NCI-H2196 (cell line): ENCODE results near the gene PLEKHA1.

Experiments
- DNase-seq: peaks from one replicate; lab custom pipeline; 2025; ENCODE audit not compliant: unreplicated experiment; lab: John Stamatoyannopoulos, UW

PLEKHA1 gene

GRCh38 chr10:122374237-122374858, at the start of gene PLEKHA1:
Gene PLEKHA1 (plus strand): TSS chr10:122374708. CDS start chr10:122393201, 18,493 bp downstream.
- peak; percentile 90 for DNase-seq

DNA sequence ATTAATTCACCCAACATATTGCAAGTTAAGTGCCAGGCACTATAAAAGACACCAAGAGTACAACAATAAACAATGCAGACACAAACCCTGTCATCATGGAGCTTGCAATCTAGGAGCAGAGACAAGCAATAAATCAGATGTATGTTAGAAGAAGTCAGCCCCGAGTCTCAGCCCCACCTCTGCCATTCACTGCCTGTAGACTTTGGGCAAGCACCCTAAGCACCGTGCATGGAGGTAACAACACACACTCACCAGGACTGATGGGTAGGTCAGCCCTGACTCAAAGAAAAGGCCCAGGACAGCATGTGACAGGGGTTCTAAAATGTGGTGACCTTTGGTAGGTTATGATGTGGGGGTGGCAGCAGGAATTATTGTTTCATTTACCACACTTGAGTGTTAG, 49.3 kb upstream of the PLEKHA1 start:
- DNase-seq = no peak

DNA sequence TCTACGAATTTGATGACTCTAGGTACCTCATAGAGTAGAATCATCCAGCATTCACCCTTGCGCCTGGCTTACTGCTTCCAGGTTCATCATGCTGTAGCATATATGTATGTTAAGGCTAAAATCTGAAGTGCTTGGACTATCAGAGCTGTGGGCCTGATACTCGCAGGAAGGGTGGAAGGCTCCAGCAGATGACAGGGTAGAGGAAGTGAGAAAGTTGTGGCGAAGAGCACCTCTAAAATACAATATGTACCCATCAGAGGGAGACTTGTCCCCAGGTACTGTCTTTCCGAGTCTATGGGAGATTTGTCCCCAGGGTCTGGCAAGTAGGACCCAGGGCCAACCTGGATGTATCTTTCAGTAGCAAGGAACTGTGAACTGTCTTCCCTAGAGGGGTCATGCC, 48.1 kb upstream of the PLEKHA1 start:
- DNase-seq = no peak

GRCh38 chr10:122326806-122327205, 47.7 kb upstream of the PLEKHA1 start:
- DNase-seq = no peak

DNA sequence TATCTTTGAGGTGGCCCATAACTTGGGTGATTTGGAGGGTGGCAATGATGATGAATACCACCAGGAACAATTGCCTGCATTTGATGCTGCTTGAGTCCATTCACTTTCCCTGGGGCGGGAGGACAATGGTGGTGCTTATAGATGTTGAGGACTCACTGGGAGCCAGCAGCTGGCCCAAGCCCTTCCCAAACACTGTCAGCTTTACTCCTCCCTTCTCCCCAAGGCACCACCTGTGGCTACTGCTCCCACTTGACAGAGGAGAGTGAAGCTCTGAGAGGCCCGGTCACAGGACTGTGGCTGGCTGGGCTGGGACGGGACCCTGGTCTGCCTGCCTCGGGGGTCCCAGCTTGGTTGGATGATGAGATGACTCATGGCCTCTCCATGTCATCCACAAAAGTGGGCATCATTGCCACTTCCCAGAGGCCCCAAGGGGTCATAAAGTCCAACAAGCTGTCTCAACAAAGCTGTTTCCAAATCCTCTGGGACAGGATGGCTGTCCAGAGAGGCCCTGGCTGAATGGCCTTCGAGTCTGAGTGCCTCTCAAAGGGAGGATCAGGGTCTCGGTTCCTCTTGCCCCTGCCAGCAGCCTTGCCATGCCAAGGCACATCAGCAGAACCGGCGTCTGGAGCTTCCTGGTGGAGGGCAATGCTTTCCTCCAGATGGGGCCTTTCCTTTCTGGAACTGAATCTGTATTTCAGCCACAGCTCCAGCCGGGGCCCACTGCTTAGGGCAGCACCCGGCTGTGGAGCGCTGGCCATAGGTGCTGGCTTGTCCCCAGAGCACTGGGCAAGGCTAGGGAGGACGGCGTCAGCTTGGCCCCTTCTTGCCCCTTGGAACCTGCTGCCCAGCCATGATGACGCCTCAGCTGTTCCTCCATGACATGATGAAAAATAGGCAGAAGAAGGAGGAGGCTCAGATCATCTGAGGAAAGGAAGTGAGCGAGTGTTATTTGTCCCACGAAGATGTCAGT, 47.0 kb upstream of the PLEKHA1 start:
- no peak for DNase-seq

- DNase-seq = no peak
Observed at GRCh38 chr10:122328676-122329075, 45.8 kb upstream of the PLEKHA1 start.

DNA sequence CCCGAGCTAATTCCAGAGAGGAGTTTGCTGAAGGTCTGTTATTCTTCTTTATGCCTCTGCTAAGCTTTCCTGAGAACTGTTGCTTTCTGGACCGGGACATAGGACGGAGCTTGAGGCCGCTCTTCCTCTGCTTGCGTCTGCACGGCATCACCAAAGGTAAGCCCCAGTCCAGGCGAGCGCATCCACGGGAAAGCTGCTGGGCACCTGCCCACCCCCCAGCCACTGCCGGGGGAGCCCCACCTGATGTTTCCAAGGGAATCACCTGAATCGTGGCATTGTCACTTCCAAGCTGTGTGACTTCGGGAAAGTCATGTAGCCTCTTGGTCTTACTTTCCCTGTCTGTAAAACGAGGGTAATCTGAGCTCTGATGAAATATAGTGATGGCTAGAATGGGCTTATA, 45.1 kb upstream of the PLEKHA1 start:
- DNase-seq = no peak

GRCh38 chr10:122331100-122331499, 43.4 kb upstream of the PLEKHA1 start:
- DNase-seq = no peak

GRCh38 chr10:122331615-122332446, 42.7 kb upstream of the PLEKHA1 start:
- DNase-seq = no peak

- no peak for DNase-seq
Observed at GRCh38 chr10:122333037-122333436, 41.5 kb upstream of the PLEKHA1 start.

- DNase-seq = no peak
Observed at GRCh38 chr10:122336332-122336731, 38.2 kb upstream of the PLEKHA1 start.

- DNase-seq = no peak
Observed at GRCh38 chr10:122336961-122337360, 37.5 kb upstream of the PLEKHA1 start.

- DNase-seq = no peak
Observed at GRCh38 chr10:122338609-122339441, 35.7 kb upstream of the PLEKHA1 start.

DNA sequence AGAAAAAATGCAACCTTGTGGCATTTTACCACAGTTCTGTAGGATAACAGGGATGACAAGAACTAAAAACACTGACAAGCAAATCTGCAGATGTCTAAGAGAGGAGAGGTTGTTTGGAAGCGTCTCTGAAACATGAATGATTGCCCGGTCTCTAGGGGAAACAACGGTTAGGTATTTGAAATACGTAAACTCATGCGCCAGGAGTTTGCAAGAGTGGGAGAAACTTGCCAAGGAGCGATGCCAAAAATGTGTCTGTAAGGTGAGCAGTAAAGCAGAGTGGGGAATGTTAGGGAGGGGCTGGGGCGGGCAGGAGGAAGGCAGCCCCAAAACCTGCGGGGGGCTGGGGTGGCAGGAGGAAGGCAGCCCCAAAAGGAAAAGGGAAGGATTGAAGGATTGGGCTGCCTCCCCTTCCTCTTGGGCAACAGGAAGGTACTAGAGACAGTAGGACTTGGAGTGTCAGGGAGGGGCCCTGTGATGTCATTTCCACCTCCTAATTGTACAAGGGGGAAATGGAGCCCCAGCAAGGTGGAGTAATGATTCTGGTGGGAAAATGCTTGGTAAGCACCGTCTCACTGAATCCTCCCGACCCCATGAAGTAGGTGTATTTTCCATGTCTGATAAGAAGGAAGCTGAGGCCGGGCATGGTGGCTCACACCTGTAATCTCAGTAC, 33.2 kb upstream of the PLEKHA1 start:
- DNase-seq = no peak

- DNase-seq = peak; percentile 23
Observed at GRCh38 chr10:122342293-122343134, 32.0 kb upstream of the PLEKHA1 start.

DNA sequence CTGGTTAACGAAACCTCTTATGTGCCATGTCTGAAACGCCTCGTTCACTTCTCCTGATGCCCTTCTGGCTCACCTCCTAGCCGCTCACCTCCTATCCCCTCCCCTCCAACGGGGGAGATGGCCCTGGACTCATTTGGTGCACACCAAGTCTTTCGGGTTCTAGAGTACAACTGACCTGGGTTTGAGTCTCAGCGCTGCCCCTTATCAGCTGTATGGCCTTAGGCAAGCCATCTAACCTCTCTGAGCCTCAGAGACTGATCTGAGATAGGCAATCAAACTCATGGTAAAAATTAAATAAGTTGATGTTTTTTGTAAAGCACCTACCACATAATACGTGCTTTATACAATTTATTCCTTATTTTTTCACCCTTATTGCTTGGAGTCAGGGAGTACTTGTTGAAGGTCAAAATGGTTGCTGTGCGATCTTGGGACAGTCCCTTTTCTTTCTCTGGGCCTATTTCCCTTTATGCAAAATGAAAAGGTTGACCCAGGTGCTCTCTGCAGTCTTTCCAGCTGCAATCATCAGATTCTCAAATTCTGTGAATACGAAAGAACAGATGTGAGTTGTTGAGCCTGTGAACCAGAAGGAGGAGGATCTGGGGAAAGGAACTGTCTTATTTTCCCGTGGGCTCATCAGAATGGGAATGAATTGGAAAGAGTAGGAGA, 31.2 kb upstream of the PLEKHA1 start:
- DNase-seq = no peak

DNA sequence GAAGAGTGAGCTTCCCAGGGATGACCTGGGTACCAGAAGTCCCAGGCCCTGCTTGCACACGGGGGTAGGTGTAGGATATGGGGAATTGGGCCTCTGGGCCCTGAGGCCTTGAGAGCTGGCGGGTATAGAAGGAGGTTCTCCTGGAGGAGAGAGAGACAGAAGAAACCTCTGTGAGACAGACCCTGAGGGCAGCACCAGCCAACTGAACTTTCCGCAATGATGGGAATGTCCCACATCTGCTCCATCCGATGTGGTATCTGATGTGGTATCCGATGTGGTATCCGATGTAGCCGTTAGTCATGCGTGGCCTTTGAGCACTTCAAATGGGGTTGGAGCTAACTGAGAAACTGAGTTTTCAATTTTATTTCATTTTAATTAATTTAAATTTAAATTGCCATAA, 30.6 kb upstream of the PLEKHA1 start:
- no peak for DNase-seq

- DNase-seq = no peak
Observed at GRCh38 chr10:122344741-122345258, 29.7 kb upstream of the PLEKHA1 start.
